Cardiac septum (tissue), 1 donor: ENCODE measurements around the gene PA2G4. TPM values are rescaled to one million over a fixed set of nuclear protein-coding genes. Genes with fewer than 3 reads are reported as not detected.
A peak's percentile ranks its signal among the peaks of the same experiment; 100 is the strongest.
"Not testable (repeated sequence)": the region's sequence is repeated elsewhere in the genome, so short reads cannot be mapped to it uniquely, and the experiment has no call there.

Source experiments
- DNase-seq: peaks from one replicate; pipeline ENCODE4 v3.0.0-alpha.2; 2020; ENCODE audit warnings: low spot score
- intact Hi-C: fragments of 100-400 bp; cut with DNase I; formaldehyde crosslinking; loops from one replicate; pipeline ENCODE4 v1.14.0; 2022
- long read RNA-seq: library from polyadenylated mRNA; unstranded; transcript quantifications from one replicate; pipeline ENCODE4 v2.0.0, GENCODE V29; 2021
- total RNA-seq: library from RNA; stranded (reverse); fragmentation: NEBNext Ultra II Directional; extraction: Animal tissue kit (Norgen Biotek cat#: 25700); gene quantifications from one replicate; pipeline ENCODE4 v1.2.1, GENCODE V29; 2021
- donor health status: DM: no; HTN: no; CAD: no.

PA2G4 gene
- 61.6 TPM for total RNA-seq
- long read RNA-seq, transcript PA2G4-201 (13 exons, 2,577 nt): major isoform, 76 of 118 reads
- long read RNA-seq, partial matches to known transcripts: 35 of 118 reads
- long read RNA-seq, other reads (novel, unspliced or antisense): 7 of 118 reads

- intact Hi-C loops: loop anchor here (1.0 to 5.0 kb wide), 3 partner anchors 12 to 97 kb away; partner anchors contain the start of genes RPL41 and RPS26
- peak; percentile 99 for DNase-seq
These were observed at the start of gene PA2G4 for GRCh38 chr12:56104109-56104814. Gene PA2G4 (plus strand): TSS chr12:56104559. CDS start chr12:56104738, 179 bp downstream.

- DNase-seq, intact Hi-C loops: not testable (repeated sequence)
These were observed 44.4 kb upstream of the PA2G4 start for GRCh38 chr12:56059964-56060363.

- no peak for DNase-seq
- intact Hi-C loops: no loop called here
These were observed 42.4 kb upstream of the PA2G4 start for GRCh38 chr12:56061982-56062381.

- intact Hi-C loops: no loop called here
- DNase-seq: no peak
These were observed 41.4 kb upstream of the PA2G4 start for GRCh38 chr12:56062996-56063395.

- no peak for DNase-seq
- intact Hi-C loops: no loop called here
These were observed 32.7 kb upstream of the PA2G4 start for GRCh38 chr12:56071648-56072047.

GRCh38 chr12:56074396-56074795, 30.0 kb upstream of the PA2G4 start:
- intact Hi-C loops: no loop called here
- DNase-seq: no peak

- intact Hi-C loops, DNase-seq: not testable (repeated sequence)
These were observed 26.4 kb upstream of the PA2G4 start for GRCh38 chr12:56077966-56078365.

GRCh38 chr12:56078427-56078826, 25.9 kb upstream of the PA2G4 start:
- intact Hi-C loops: no loop called here

GRCh38 chr12:56078931-56079722, 25.2 kb upstream of the PA2G4 start:
- DNase-seq: peak; percentile 85
- intact Hi-C loops: no loop called here

More at GRCh38 chr12:56078427-56078826, 25.9 kb upstream of the PA2G4 start:
- DNase-seq: no peak

- intact Hi-C loops: no loop called here
- no peak for DNase-seq
These were observed 24.4 kb upstream of the PA2G4 start, which contains the start of gene ERBB3 for GRCh38 chr12:56079723-56080555. Gene ERBB3 (plus strand): TSS chr12:56080165. CDS start chr12:56080301, 136 bp downstream.

- intact Hi-C loops: no loop called here
- DNase-seq: no peak
These were observed 23.7 kb upstream of the PA2G4 start for GRCh38 chr12:56080556-56081138.

GRCh38 chr12:56081393-56082347, 22.7 kb upstream of the PA2G4 start:
- no peak for DNase-seq
- intact Hi-C loops: no loop called here

- intact Hi-C loops: no loop called here
- DNase-seq: no peak
These were observed 22.0 kb upstream of the PA2G4 start for GRCh38 chr12:56082382-56082781.

GRCh38 chr12:56082967-56083366, 21.4 kb upstream of the PA2G4 start:
- intact Hi-C loops: no loop called here
- no peak for DNase-seq

- DNase-seq: no peak
- intact Hi-C loops: no loop called here
These were observed 19.3 kb upstream of the PA2G4 start for GRCh38 chr12:56084958-56085543.

- no peak for DNase-seq
These were observed 18.3 kb upstream of the PA2G4 start for GRCh38 chr12:56086096-56086495.

GRCh38 chr12:56086608-56087007, 17.8 kb upstream of the PA2G4 start:
- intact Hi-C loops: no loop called here
- DNase-seq: no peak

More at GRCh38 chr12:56086096-56086495, 18.3 kb upstream of the PA2G4 start:
- intact Hi-C loops: no loop called here

- intact Hi-C loops: no loop called here
- DNase-seq: peak; percentile 86
These were observed 17.1 kb upstream of the PA2G4 start for GRCh38 chr12:56087220-56087619.
